Measurements from ENCODE around the gene ITGB3. TPM values are rescaled to one million over a fixed set of nuclear protein-coding genes. Genes with fewer than 3 reads are reported as not detected.

The ITGB3 gene
- 174 and 183 TPM in 2 replicates for total RNA-seq

DNA sequence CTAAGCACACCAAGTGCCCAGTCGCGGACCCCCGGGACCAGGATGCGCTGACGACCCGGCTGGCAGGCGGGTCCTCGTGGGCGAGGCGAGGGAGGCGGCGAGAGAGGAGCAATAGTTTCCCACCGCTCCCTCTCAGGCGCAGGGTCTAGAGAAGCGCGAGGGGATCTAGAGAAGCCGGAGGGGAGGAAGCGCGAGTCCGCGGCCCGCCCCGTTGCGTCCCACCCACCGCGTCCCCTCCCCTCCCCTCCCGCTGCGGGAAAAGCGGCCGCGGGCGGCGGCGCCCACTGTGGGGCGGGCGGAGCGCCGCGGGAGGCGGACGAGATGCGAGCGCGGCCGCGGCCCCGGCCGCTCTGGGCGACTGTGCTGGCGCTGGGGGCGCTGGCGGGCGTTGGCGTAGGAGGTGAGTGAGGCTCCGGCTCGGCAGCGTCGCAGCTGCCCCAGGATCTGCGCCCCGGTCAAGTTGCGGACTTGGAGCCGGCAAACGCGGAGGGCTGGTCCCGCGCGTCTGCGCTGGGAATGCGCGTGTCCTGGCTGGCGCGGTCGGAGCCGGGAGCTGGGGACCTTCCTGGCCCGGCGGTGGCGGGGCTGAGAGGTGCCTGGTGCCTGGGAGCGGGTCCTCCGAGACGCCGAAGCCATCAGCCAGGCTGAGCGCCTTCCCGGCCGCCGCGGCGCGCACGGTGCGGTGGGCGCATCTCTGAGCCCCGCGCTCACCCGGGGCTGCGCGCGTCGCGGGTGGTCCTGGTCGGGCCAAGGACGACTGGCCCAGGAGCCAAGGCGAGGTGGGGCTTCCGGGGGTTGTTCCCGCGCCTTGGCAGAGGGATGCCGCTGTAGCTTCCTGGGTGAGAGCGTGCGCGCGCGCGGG is at the start of gene ITGB3:
ITGB3 (plus strand) TSS at position 287 of the 862 bp plus-strand sequence; CDS start at position 322, 35 bp downstream.
- Histone ChIP-seq H3K36me3 (ENCODE audit: control insufficient read depth, insufficient read depth, low read length) (peaks cover 5% of the 10 kb centered on the region), H3K27me3 (ENCODE audit: control insufficient read depth, insufficient read depth, low read length) (no peaks in the 10 kb centered on the region), H3K4me3 (ENCODE audit: low read depth, low read length) (peak within 1 kb of the TSS; percentile 97)
- TF ChIP-seq, protein P1, sequence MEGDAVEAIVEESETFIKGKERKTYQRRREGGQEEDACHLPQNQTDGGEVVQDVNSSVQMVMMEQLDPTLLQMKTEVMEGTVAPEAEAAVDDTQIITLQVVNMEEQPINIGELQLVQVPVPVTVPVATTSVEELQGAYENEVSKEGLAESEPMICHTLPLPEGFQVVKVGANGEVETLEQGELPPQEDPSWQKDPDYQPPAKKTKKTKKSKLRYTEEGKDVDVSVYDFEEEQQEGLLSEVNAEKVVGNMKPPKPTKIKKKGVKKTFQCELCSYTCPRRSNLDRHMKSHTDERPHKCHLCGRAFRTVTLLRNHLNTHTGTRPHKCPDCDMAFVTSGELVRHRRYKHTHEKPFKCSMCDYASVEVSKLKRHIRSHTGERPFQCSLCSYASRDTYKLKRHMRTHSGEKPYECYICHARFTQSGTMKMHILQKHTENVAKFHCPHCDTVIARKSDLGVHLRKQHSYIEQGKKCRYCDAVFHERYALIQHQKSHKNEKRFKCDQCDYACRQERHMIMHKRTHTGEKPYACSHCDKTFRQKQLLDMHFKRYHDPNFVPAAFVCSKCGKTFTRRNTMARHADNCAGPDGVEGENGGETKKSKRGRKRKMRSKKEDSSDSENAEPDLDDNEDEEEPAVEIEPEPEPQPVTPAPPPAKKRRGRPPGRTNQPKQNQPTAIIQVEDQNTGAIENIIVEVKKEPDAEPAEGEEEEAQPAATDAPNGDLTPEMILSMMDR (IDR thresholded peaks at IDR 0.05; ENCODE audit: insufficient read depth, low read length, poor library complexity, severe bottlenecking) = peak; percentile 35
- DNase-seq (ENCODE audit: low read depth) = no peak

DNA sequence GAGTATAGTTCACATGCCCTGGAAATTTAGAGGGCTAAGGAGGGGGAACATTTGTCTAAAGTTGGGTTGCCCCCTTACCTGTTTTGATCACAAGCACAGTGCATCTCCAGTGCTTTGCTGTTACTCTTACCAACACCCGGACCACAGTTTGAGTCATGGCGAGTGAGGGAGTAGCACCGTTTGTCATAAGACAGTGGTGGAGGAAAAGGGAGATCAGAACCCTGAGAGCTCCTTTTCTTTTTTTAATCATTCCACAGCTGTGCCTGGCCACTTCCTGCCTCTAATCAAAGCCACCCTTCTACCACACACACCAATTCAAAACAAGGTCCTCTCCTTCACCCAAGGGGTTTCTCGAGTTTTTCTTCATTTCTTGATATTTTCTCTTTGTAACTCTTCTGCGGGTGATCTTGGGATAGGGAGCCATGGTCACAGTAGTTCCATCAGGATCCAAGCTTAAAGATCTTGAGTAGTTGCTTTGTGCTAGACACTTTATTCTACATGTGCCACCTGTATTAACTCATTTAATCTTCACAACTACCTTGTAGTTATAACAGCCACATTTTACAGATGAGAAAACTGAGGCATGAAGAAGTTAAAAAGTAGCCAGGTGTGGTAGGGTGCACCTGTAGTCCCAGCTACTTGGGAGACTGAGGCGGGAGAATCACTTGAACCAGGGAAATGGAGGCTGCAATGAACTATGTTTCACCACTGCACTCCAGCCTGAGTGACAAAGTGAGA is 49.5 kb upstream of the ITGB3 start:
- Histone ChIP-seq H3K4me3 (ENCODE audit: low read depth, low read length) (no peak overlapping the region), H3K27me3 (ENCODE audit: control insufficient read depth, insufficient read depth, low read length) (no peaks in the 10 kb centered on the region), H3K36me3 (ENCODE audit: control insufficient read depth, insufficient read depth, low read length) (no peaks in the 10 kb centered on the region)
- TF ChIP-seq, protein P1 (IDR thresholded peaks at IDR 0.05; ENCODE audit: insufficient read depth, low read length, poor library complexity, severe bottlenecking) = no peak
- DNase-seq (ENCODE audit: low read depth) = no peak

DNA sequence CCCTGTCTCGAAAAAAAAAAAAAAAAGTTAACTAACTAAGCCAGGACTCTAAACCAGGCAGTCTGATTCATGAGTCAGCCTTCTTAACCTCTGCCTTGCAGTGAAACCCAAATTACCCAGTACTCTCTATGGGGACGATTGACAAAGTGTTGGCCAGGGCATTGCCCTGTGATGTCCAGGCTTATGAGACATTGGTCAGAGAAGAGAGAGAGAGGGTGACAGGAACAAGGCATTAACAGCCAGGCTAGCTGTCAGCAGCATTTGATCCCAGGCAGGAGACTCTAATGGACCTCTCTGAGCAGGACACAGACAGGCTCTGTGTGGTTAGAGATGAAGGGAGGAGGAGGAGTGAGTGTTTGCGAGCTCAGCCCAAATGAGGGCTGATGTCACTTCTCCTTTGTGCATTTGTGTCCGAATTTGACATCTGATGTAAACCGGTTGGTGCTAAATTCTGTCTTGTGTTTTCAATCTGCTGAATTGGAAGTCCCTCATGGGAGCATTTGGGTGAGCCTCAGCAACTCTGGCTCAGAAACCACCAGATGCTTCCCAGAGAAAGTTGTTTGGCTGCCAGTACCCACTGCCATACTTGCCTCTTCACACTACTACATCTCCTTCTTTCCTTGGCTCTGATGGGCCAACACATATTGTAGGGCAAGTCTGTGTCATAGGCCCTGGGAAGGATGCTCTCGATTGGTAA is 48.8 kb upstream of the ITGB3 start:
- TF ChIP-seq, protein P1 (IDR thresholded peaks at IDR 0.05; ENCODE audit: insufficient read depth, low read length, poor library complexity, severe bottlenecking) = no peak
- Histone ChIP-seq H3K4me3 (ENCODE audit: low read depth, low read length) (no peak overlapping the region), H3K27me3 (ENCODE audit: control insufficient read depth, insufficient read depth, low read length) (no peaks in the 10 kb centered on the region), H3K36me3 (ENCODE audit: control insufficient read depth, insufficient read depth, low read length) (no peaks in the 10 kb centered on the region)
- DNase-seq (ENCODE audit: low read depth) = no peak

DNA sequence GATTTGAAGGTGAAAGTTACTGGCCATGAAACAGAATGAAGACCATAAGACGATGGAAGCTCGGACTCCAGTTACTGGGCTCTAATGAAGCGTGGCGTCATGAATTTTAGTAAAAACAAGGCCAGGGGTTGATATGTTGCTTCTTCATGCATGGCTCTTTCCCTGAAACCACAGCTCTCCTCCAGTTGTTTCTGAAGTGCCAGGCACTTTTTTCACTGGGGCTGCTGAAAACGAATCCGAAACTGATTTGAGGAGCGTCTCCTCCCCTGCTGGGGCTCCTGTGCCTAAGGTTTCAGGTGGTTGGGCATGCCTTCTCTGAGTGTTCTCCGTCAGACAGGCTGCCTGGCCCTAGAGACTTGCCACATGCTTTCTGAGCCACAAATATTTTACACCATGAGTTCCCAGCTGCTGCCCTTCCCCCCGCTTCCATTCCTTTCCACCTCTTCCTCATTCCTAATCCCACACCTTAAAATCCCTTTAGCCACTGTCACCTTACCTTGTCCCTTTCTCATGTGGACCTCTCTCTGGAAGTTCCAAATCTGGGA is 48.1 kb upstream of the ITGB3 start:
- peak; percentile 96 for DNase-seq (ENCODE audit: low read depth)
- TF ChIP-seq, protein P1 (IDR thresholded peaks at IDR 0.05; ENCODE audit: insufficient read depth, low read length, poor library complexity, severe bottlenecking) = no peak
- H3K36me3 ChIP-seq (ENCODE audit: control insufficient read depth, insufficient read depth, low read length) = no peaks in the 10 kb centered on the region
- H3K27me3 ChIP-seq (ENCODE audit: control insufficient read depth, insufficient read depth, low read length) = no peaks in the 10 kb centered on the region
- H3K4me3 ChIP-seq (ENCODE audit: low read depth, low read length) = no peak overlapping the region

DNA sequence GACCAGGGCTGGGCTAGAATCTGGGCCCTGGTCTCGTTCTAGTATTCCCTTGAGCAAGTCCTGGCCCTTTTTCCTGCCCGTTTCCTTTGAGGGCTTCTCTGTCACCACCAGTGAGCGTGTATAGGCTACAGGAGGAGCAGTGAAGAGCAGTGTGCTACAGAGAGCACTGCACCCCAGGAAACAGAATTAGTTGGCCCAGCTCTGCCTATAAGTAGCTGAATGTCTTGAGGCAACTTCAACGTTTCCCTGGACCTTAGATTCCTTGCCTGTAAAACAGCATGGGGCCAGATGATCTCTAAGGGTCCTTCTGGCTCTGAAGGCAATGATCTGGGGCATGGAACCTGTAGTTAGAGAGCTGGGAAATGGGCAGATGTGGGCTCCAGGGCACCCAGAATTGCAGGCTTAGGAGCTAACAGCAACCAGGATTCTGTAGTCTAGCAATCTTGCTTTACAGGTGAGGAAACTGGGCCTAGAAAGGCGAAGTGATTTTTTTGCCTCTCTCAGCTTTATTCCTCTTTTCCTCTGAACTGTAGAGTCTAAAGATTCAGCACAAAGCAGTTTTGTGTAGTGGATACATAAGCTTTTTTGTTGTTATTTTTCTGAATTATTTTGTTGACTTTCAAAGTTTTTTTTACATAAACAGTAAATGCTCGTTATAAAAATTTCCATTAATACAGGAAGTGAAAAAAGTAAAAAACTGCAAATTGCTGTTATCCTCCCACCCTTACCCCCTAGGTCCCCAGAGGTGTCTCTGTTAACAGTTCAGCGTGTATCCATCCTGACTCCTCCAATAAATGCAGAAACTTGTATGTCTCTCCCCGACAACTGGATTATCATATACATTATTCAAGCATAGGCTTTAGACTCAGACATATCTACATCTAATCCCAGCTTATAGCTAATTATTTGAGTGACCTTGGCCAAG is 46.2 kb upstream of the ITGB3 start:
- no peak overlapping the region for H3K4me3 ChIP-seq (ENCODE audit: low read depth, low read length)
- no peaks in the 10 kb centered on the region for H3K36me3 ChIP-seq (ENCODE audit: control insufficient read depth, insufficient read depth, low read length)
- no peak for DNase-seq (ENCODE audit: low read depth)
- TF ChIP-seq, protein P1 (IDR thresholded peaks at IDR 0.05; ENCODE audit: insufficient read depth, low read length, poor library complexity, severe bottlenecking) = no peak
- no peaks in the 10 kb centered on the region for H3K27me3 ChIP-seq (ENCODE audit: control insufficient read depth, insufficient read depth, low read length)

All from kidney epithelial cell (primary cell).